Endothelial cell (in vitro differentiated cells): ENCODE data around the gene MAML3. TPM values are rescaled to one million over a fixed set of nuclear protein-coding genes. Genes with fewer than 3 reads are reported as not detected.

ENCODE experiments used
- DNase-seq: peaks from one replicate; pipeline ENCODE4 v3.0.0; 2021; ENCODE audit warnings: low spot score
- H3K27ac Mint-ChIP-seq: one replicate; pipeline ENCODE4 v1.8.0; 2021; ENCODE audit warnings: mixed read lengths, inconsistent platforms; ENCODE audit not compliant: unreplicated experiment
- H3K27me3 Mint-ChIP-seq: one replicate; pipeline ENCODE4 v1.8.0; 2021; ENCODE audit warnings: mild to moderate bottlenecking, moderate library complexity, mixed read lengths, inconsistent platforms; ENCODE audit not compliant: unreplicated experiment
- H3K36me3 Mint-ChIP-seq: one replicate; pipeline ENCODE4 v1.8.0; 2021; ENCODE audit warnings: mild to moderate bottlenecking, low read depth, mixed read lengths, inconsistent platforms; ENCODE audit not compliant: unreplicated experiment
- H3K4me1 Mint-ChIP-seq: one replicate; pipeline ENCODE4 v1.8.0; 2021; ENCODE audit warnings: mild to moderate bottlenecking, mixed read lengths, inconsistent platforms; ENCODE audit not compliant: unreplicated experiment
- H3K4me3 Mint-ChIP-seq: one replicate; pipeline ENCODE4 v1.8.0; 2021; ENCODE audit warnings: mild to moderate bottlenecking, mixed read lengths, inconsistent platforms; ENCODE audit not compliant: unreplicated experiment
- H3K9me3 Mint-ChIP-seq: one replicate; pipeline ENCODE4 v1.8.0; 2021; ENCODE audit warnings: mixed read lengths, inconsistent platforms; ENCODE audit not compliant: unreplicated experiment
- total RNA-seq: library from RNA; stranded (reverse); fragmentation: NEBNext Ultra II Directional; extraction: Animal tissue kit (Norgen Biotek cat#: 25700); gene quantifications from one replicate; pipeline ENCODE4 v1.2.1, GENCODE V29; 2021; ENCODE audit not compliant: unreplicated experiment
- TF ChIP-seq, protein P1 (sequence below): fragments of 200-600 bp; sonication (generic); IDR thresholded peaks from one replicate; pipeline ENCODE4 v1.5.0; 2021; ENCODE audit warnings: antibody characterized with exemption; ENCODE audit not compliant: unreplicated experiment

MAML3 gene
- total RNA-seq, 1 donor from 2014 or later = 31.0 TPM

GRCh38 chr4:140090215-140090731 is 63.7 kb downstream of the MAML3 start:
- Mint-ChIP-seq H3K27ac (peak overlapping the region; percentile 78), H3K36me3 (peaks cover 8% of the 10 kb centered on the region), H3K4me3 (no peak overlapping the region), H3K9me3 (no peaks in the 10 kb centered on the region), H3K27me3 (peaks cover 4% of the 10 kb centered on the region), H3K4me1 (peaks cover 69% of the 10 kb centered on the region)
- DNase-seq = no peak
- TF ChIP-seq, protein P1, sequence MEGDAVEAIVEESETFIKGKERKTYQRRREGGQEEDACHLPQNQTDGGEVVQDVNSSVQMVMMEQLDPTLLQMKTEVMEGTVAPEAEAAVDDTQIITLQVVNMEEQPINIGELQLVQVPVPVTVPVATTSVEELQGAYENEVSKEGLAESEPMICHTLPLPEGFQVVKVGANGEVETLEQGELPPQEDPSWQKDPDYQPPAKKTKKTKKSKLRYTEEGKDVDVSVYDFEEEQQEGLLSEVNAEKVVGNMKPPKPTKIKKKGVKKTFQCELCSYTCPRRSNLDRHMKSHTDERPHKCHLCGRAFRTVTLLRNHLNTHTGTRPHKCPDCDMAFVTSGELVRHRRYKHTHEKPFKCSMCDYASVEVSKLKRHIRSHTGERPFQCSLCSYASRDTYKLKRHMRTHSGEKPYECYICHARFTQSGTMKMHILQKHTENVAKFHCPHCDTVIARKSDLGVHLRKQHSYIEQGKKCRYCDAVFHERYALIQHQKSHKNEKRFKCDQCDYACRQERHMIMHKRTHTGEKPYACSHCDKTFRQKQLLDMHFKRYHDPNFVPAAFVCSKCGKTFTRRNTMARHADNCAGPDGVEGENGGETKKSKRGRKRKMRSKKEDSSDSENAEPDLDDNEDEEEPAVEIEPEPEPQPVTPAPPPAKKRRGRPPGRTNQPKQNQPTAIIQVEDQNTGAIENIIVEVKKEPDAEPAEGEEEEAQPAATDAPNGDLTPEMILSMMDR = no peak

DNA sequence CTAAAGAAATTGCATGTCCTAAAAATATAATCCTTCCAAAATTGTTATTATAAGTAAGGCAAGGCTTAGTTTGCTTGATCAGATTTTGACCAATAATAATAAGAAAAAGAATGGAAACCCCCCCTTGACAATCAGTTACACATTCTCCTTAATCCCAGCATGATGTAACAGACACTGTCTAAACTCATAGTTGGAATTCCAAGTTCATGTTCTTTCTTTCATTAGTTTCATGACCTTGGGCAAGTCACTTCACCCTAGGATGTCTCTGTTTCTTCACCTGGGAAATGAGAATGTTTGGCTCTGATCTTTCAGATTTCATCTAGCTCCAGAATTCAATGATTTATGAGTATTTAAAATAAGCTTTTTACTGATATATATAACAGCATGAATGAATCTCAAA is 64.8 kb downstream of the MAML3 start:
- H3K27ac Mint-ChIP-seq = peak overlapping the region; percentile 6
- H3K4me1 Mint-ChIP-seq = peaks cover 69% of the 10 kb centered on the region
- no peak overlapping the region for H3K4me3 Mint-ChIP-seq
- peaks cover 1% of the 10 kb centered on the region for H3K27me3 Mint-ChIP-seq
- no peak for DNase-seq
- TF ChIP-seq, protein P1 = no peak
- no peaks in the 10 kb centered on the region for H3K9me3 Mint-ChIP-seq
- peaks cover 7% of the 10 kb centered on the region for H3K36me3 Mint-ChIP-seq

GRCh38 chr4:140088323-140088967 is 65.5 kb downstream of the MAML3 start:
- H3K9me3 Mint-ChIP-seq = no peaks in the 10 kb centered on the region
- H3K4me3 Mint-ChIP-seq = no peak overlapping the region
- H3K4me1 Mint-ChIP-seq = peaks cover 68% of the 10 kb centered on the region
- peaks cover 1% of the 10 kb centered on the region for H3K27me3 Mint-ChIP-seq
- DNase-seq = no peak
- peaks cover 7% of the 10 kb centered on the region for H3K36me3 Mint-ChIP-seq
- H3K27ac Mint-ChIP-seq = no peak overlapping the region
- TF ChIP-seq, protein P1 = no peak

DNA sequence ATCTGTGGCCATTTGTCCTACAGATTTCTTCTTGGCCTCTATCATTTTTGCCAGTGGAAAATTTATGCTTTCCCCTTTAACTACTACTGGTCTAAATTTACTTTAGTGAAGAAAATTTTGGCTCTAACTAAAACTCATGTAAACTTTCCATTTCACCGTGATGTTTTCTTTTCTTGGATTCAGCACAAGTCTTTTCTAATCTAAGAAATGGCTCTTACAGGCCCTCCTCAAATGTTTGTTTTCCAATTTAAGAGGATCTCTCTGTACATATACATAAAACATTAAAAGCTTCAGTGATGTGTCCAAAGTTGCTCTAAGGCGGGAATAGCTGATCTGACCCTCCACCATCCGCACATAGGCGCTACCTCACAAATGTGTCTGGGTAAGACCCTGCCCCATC is 68.1 kb downstream of the MAML3 start:
- no peak for DNase-seq
- TF ChIP-seq, protein P1 = no peak
- H3K9me3 Mint-ChIP-seq = no peaks in the 10 kb centered on the region
- H3K4me3 Mint-ChIP-seq = no peak overlapping the region
- peaks cover 1% of the 10 kb centered on the region for H3K27me3 Mint-ChIP-seq
- H3K36me3 Mint-ChIP-seq = peaks cover 9% of the 10 kb centered on the region
- H3K4me1 Mint-ChIP-seq = peaks cover 71% of the 10 kb centered on the region
- no peak overlapping the region for H3K27ac Mint-ChIP-seq

- Mint-ChIP-seq H3K4me3 (no peak overlapping the region), H3K4me1 (peaks cover 69% of the 10 kb centered on the region), H3K36me3 (peaks cover 9% of the 10 kb centered on the region)
These were observed 68.8 kb downstream of the MAML3 start for GRCh38 chr4:140085062-140085622.

More at GRCh38 chr4:140085062-140085622, 68.8 kb downstream of the MAML3 start:
- H3K9me3 Mint-ChIP-seq = no peaks in the 10 kb centered on the region
- DNase-seq = no peak
- H3K27me3 Mint-ChIP-seq = peaks cover 1% of the 10 kb centered on the region
- peak overlapping the region; percentile 68 for H3K27ac Mint-ChIP-seq
- TF ChIP-seq, protein P1 = no peak
